Measurements from ENCODE around the gene NGEF. TPM values are rescaled to one million over a fixed set of nuclear protein-coding genes. Genes with fewer than 3 reads are reported as not detected.

Gene NGEF
- total RNA-seq, 1 experiment from 2014 or later, result 71.3 TPM

DNA sequence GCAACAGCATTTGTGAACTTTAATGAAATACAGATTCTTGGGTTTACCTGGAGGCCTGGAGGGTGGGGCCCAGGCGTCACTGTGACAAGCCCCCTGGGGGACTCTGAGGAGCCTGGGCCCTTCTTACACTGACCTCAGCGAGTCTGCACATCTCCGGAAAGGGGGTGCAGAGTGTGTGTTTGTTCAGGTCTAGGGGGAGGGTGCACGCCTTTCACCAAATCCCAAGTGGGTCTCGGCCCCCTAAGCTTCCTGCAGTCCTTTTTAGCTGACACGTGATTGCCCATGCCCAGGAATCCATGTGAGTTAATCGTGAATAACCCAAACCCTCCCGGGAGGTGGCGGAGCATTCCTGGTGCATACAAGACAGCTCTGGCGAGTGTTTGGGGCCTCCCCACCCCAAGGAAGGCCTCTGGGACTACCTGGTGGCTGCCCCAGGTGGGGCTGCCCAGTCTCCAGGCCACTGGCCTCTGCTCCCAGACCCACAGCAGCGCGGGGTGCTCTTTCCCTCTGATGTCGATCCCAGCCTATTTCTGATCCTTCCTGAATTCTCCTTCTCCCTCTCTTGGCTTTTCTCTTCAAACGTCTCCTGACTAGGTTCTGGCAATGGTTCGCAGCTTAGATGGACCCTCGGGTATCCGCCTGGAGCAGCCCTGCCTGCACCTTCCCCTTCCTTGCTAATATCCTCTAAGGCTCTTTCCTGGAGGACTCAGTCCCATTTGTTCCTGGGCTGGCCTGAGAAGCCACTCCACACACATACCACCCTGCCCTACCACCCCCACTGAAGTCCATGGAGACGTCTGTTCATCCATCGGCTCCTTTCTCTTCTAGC lies 10.0 kb downstream of the NGEF start:
- CTCF ChIA-PET, result no interaction called here
- no peak for DNase-seq

GRCh38 chr2:233000886-233001750 lies 11.9 kb downstream of the NGEF start:
- H3K4me3 ChIP-seq (ENCODE audit: low read length), result no peak overlapping the region
- intact Hi-C loops (cut with micrococcal nuclease), result no loop called here
- ATAC-seq (no peak), DNase-seq (no peak)
- H3K79me2 ChIP-seq (ENCODE audit: low read length), result no peaks in the 10 kb centered on the region
- H3F3A ChIP-seq (ENCODE audit: low read length, unreplicated experiment), result no peaks in the 10 kb centered on the region
- H3K9ac ChIP-seq (ENCODE audit: low read length), result no peak overlapping the region
- no peaks in the 10 kb centered on the region for H3K9me2 ChIP-seq (replicated peaks; ENCODE audit: low read length)
- no peak overlapping the region for H3K4me2 ChIP-seq (ENCODE audit: low read length)
- no TSS peak for BruUV-seq (replicated peaks)
- CTCF ChIA-PET, result no interaction called here
- no peaks in the 10 kb centered on the region for H3K27me3 ChIP-seq (ENCODE audit: low read length)
- H4K20me1 ChIP-seq (ENCODE audit: low read length), result no peaks in the 10 kb centered on the region
- no peaks in the 10 kb centered on the region for H3K36me3 ChIP-seq (ENCODE audit: low read depth, low read length)
- H3K4me1 ChIP-seq (ENCODE audit: insufficient read depth, low read length), result no peaks in the 10 kb centered on the region
- POLR2A ChIA-PET (ENCODE audit: unreplicated experiment), result no interaction called here
- no peak overlapping the region for H2AFZ ChIP-seq (ENCODE audit: low read length)
- TF ChIP-seq EZH2 (IDR thresholded peaks at IDR 0.05; ENCODE audit: low read length, unreplicated experiment) (no peak), EZH2phosphoT487 (IDR thresholded peaks at IDR 0.05; ENCODE audit: borderline replicate concordance, low read length) (no peak)
- TF ChIP-seq, protein P1, sequence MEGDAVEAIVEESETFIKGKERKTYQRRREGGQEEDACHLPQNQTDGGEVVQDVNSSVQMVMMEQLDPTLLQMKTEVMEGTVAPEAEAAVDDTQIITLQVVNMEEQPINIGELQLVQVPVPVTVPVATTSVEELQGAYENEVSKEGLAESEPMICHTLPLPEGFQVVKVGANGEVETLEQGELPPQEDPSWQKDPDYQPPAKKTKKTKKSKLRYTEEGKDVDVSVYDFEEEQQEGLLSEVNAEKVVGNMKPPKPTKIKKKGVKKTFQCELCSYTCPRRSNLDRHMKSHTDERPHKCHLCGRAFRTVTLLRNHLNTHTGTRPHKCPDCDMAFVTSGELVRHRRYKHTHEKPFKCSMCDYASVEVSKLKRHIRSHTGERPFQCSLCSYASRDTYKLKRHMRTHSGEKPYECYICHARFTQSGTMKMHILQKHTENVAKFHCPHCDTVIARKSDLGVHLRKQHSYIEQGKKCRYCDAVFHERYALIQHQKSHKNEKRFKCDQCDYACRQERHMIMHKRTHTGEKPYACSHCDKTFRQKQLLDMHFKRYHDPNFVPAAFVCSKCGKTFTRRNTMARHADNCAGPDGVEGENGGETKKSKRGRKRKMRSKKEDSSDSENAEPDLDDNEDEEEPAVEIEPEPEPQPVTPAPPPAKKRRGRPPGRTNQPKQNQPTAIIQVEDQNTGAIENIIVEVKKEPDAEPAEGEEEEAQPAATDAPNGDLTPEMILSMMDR (conservative IDR thresholded peaks at IDR 0.05; ENCODE audit: low read depth, low read length), result no peak
- H3K9me3 ChIP-seq (ENCODE audit: low read length), result no peaks in the 10 kb centered on the region
- H3K27ac ChIP-seq (ENCODE audit: low read length), result no peak overlapping the region

More for the DNA sequence above, 10.0 kb downstream of the NGEF start:
- no peaks in the 10 kb centered on the region for H3F3A ChIP-seq (ENCODE audit: low read length, unreplicated experiment)
- intact Hi-C loops (cut with micrococcal nuclease), result no loop called here
- no peaks in the 10 kb centered on the region for H3K27me3 ChIP-seq (ENCODE audit: low read length)
- POLR2A ChIA-PET (ENCODE audit: unreplicated experiment), result no interaction called here
- no TSS peak for BruUV-seq (replicated peaks)
- H3K9ac ChIP-seq (ENCODE audit: low read length), result no peak overlapping the region
- H3K36me3 ChIP-seq (ENCODE audit: low read depth, low read length), result no peaks in the 10 kb centered on the region
- no peaks in the 10 kb centered on the region for H3K9me2 ChIP-seq (replicated peaks; ENCODE audit: low read length)
- H3K9me3 ChIP-seq (ENCODE audit: low read length), result no peaks in the 10 kb centered on the region
- no peak overlapping the region for H3K4me2 ChIP-seq (ENCODE audit: low read length)
- TF ChIP-seq EZH2 (IDR thresholded peaks at IDR 0.05; ENCODE audit: low read length, unreplicated experiment), result no peak
- TF ChIP-seq, protein P1 (conservative IDR thresholded peaks at IDR 0.05; ENCODE audit: low read depth, low read length), result no peak
- TF ChIP-seq EZH2phosphoT487 (IDR thresholded peaks at IDR 0.05; ENCODE audit: borderline replicate concordance, low read length), result no peak
- H3K27ac ChIP-seq (ENCODE audit: low read length), result no peak overlapping the region
- no peak overlapping the region for H2AFZ ChIP-seq (ENCODE audit: low read length)
- H4K20me1 ChIP-seq (ENCODE audit: low read length), result no peaks in the 10 kb centered on the region
- no peak overlapping the region for H3K4me3 ChIP-seq (ENCODE audit: low read length)
- H3K4me1 ChIP-seq (ENCODE audit: insufficient read depth, low read length), result no peaks in the 10 kb centered on the region
- no peaks in the 10 kb centered on the region for H3K79me2 ChIP-seq (ENCODE audit: low read length)
- ATAC-seq, result no peak
